Effector memory CD8-positive, alpha-beta T cell (primary cell): Measurements from ENCODE around the gene DDT.
A peak's percentile ranks its signal among the peaks of the same experiment; 100 is the strongest.
"Not testable (repeated sequence)": the region's sequence is repeated elsewhere in the genome, so short reads cannot be mapped to it uniquely, and the experiment has no call there.

ENCODE experiments used
- ATAC-seq: fragments of 150-1000 bp; cut with Tn5 transposase; replicated peaks from 2 replicates; pipeline ENCODE4 v1.10.0; 2021; ENCODE audit warnings: mild to moderate bottlenecking, moderate library complexity
- DNase-seq, 3 experiments: peaks; one replicate each; pipeline ENCODE4 v3.0.0; 2021
- H3K27ac Mint-ChIP-seq, 2 donors: one replicate each; pipeline ENCODE4 v1.8.0; 2022; ENCODE audit warnings: mild to moderate bottlenecking in 2 of 2, mixed read lengths in 2 of 2, moderate library complexity in 2 of 2
- H3K27me3 Mint-ChIP-seq, 2 donors: one replicate each; pipeline ENCODE4 v1.8.0; 2022; ENCODE audit warnings: mixed read lengths in 2 of 2
- H3K36me3 Mint-ChIP-seq: one replicate; pipeline ENCODE4 v1.8.0; 2022; ENCODE audit warnings: mild to moderate bottlenecking, moderate library complexity, mixed read lengths; ENCODE audit not compliant: insufficient read depth
- H3K4me1 Mint-ChIP-seq, 2 donors: one replicate each; pipeline ENCODE4 v1.8.0; 2022; ENCODE audit warnings: low read depth in 2 of 2, mixed read lengths in 2 of 2
- H3K4me3 Mint-ChIP-seq, 2 donors: one replicate each; pipeline ENCODE4 v1.8.0; 2022; ENCODE audit warnings: mild to moderate bottlenecking in 2 of 2, mixed read lengths in 2 of 2, moderate library complexity in 2 of 2
- H3K9me3 Mint-ChIP-seq, 2 donors: one replicate each; pipeline ENCODE4 v1.8.0; 2022; ENCODE audit warnings: mixed read lengths in 2 of 2

Gene DDT

GRCh38 chr22:23979557-23980240 lies 5.5 kb upstream of the DDT start, which contains the start of gene GSTT2:
Gene GSTT2, plus strand, starts transcription at chr22:23980134.
- H3K36me3 Mint-ChIP-seq, DNase-seq, H3K9me3 Mint-ChIP-seq, H3K4me3 Mint-ChIP-seq, H3K27me3 Mint-ChIP-seq, H3K4me1 Mint-ChIP-seq, ATAC-seq, H3K27ac Mint-ChIP-seq: not testable (repeated sequence)

- DNase-seq, H3K4me1 Mint-ChIP-seq, H3K36me3 Mint-ChIP-seq, H3K27me3 Mint-ChIP-seq, H3K4me3 Mint-ChIP-seq, H3K9me3 Mint-ChIP-seq, ATAC-seq, H3K27ac Mint-ChIP-seq: not testable (repeated sequence)
Measured at GRCh38 chr22:23977304-23977703, 3.1 kb upstream of the DDT start.

- Mint-ChIP-seq H3K36me3 (peaks cover 15% of the 10 kb centered on the region), H3K4me1 (peaks cover 16 to 18% of the 10 kb centered on the region in 2 donors)
- not testable (repeated sequence) for DNase-seq, H3K27ac Mint-ChIP-seq, H3K27me3 Mint-ChIP-seq, H3K4me3 Mint-ChIP-seq, H3K9me3 Mint-ChIP-seq
- ATAC-seq, result peak; percentile 39
Measured at GRCh38 chr22:23974836-23975352, 653 bp upstream of the DDT start.

GRCh38 chr22:23971927-23972326 lies 2.3 kb downstream of the DDT start:
- ATAC-seq, H3K27me3 Mint-ChIP-seq, H3K27ac Mint-ChIP-seq, H3K4me3 Mint-ChIP-seq, DNase-seq, H3K9me3 Mint-ChIP-seq: not testable (repeated sequence)
- Mint-ChIP-seq H3K36me3 (peaks cover 20% of the 10 kb centered on the region), H3K4me1 (peaks cover 19 to 25% of the 10 kb centered on the region in 2 donors)

- Mint-ChIP-seq H3K27ac (peak overlapping the region in 1 of 2 donors; percentile 4), H3K4me3 (peak overlapping the region in 1 of 2 donors; percentile 11)
Measured at GRCh38 chr22:23970816-23971486, 3.3 kb downstream of the DDT start.

GRCh38 chr22:23970201-23970641 lies 4.0 kb downstream of the DDT start:
- H3K27me3 Mint-ChIP-seq, result no peaks in the 10 kb centered on the region
- no peak for ATAC-seq
- no peak for DNase-seq
- peak overlapping the region in 1 of 2 donors; percentile 4 for H3K27ac Mint-ChIP-seq
- peaks cover 20% of the 10 kb centered on the region for H3K36me3 Mint-ChIP-seq
- no peak overlapping the region for H3K4me3 Mint-ChIP-seq
- H3K9me3 Mint-ChIP-seq, result no peaks in the 10 kb centered on the region
- peaks cover 19 to 25% of the 10 kb centered on the region in 2 donors for H3K4me1 Mint-ChIP-seq

More at GRCh38 chr22:23970816-23971486, 3.3 kb downstream of the DDT start:
- Mint-ChIP-seq H3K9me3 (no peaks in the 10 kb centered on the region), H3K36me3 (peaks cover 20% of the 10 kb centered on the region), H3K4me1 (peaks cover 19 to 25% of the 10 kb centered on the region in 2 donors), H3K27me3 (no peaks in the 10 kb centered on the region)
- ATAC-seq (no peak), DNase-seq (no peak)

- no peak overlapping the region for H3K27ac Mint-ChIP-seq
- no peaks in the 10 kb centered on the region for H3K27me3 Mint-ChIP-seq
- H3K36me3 Mint-ChIP-seq, result peaks cover 20% of the 10 kb centered on the region
- DNase-seq, result no peak
- no peak overlapping the region for H3K4me3 Mint-ChIP-seq
- no peaks in the 10 kb centered on the region for H3K9me3 Mint-ChIP-seq
- peaks cover 19 to 25% of the 10 kb centered on the region in 2 donors for H3K4me1 Mint-ChIP-seq
- ATAC-seq, result no peak
Measured at GRCh38 chr22:23969071-23969470, 5.2 kb downstream of the DDT start.

GRCh38 chr22:23966568-23966967 lies 7.7 kb downstream of the DDT start, which contains the start of gene DDTL:
Gene DDTL, plus strand, starts transcription at chr22:23966888. Its CDS starts 27 bp downstream, at chr22:23966915.
- H3K27me3 Mint-ChIP-seq, H3K27ac Mint-ChIP-seq, H3K4me3 Mint-ChIP-seq, H3K9me3 Mint-ChIP-seq, DNase-seq: not testable (repeated sequence)
- ATAC-seq, result peak; percentile 95
- Mint-ChIP-seq H3K4me1 (peaks cover 16 to 21% of the 10 kb centered on the region in 2 donors), H3K36me3 (peaks cover 20% of the 10 kb centered on the region)

GRCh38 chr22:23966094-23966493 lies 8.1 kb downstream of the DDT start:
- ATAC-seq, result peak; percentile 36
- peaks cover 16% of the 10 kb centered on the region for H3K36me3 Mint-ChIP-seq
- H3K4me3 Mint-ChIP-seq, H3K9me3 Mint-ChIP-seq, H3K27me3 Mint-ChIP-seq, H3K27ac Mint-ChIP-seq, DNase-seq: not testable (repeated sequence)
- peaks cover 12 to 17% of the 10 kb centered on the region in 2 donors for H3K4me1 Mint-ChIP-seq

- not testable (repeated sequence) for DNase-seq, H3K9me3 Mint-ChIP-seq, H3K4me3 Mint-ChIP-seq, H3K27me3 Mint-ChIP-seq, ATAC-seq, H3K4me1 Mint-ChIP-seq, H3K27ac Mint-ChIP-seq, H3K36me3 Mint-ChIP-seq
Measured at GRCh38 chr22:23961084-23961771, 13.0 kb downstream of the DDT start, which contains the start of gene GSTT2B. Gene GSTT2B, minus strand, starts transcription at chr22:23961195. Its CDS starts 64 bp downstream, at chr22:23961131.

GRCh38 chr22:23956301-23956900 lies 17.8 kb downstream of the DDT start:
- not testable (repeated sequence) for H3K27ac Mint-ChIP-seq, H3K9me3 Mint-ChIP-seq, H3K4me1 Mint-ChIP-seq, H3K36me3 Mint-ChIP-seq, H3K27me3 Mint-ChIP-seq, H3K4me3 Mint-ChIP-seq
- ATAC-seq (peak; percentile 98), DNase-seq (peak; percentile 82 to 88 (median 86))

- not testable (repeated sequence) for H3K4me1 Mint-ChIP-seq, ATAC-seq, DNase-seq, H3K9me3 Mint-ChIP-seq, H3K36me3 Mint-ChIP-seq, H3K27ac Mint-ChIP-seq, H3K27me3 Mint-ChIP-seq, H3K4me3 Mint-ChIP-seq
Measured at GRCh38 chr22:23955886-23956285, 18.4 kb downstream of the DDT start.

GRCh38 chr22:23954991-23955305 lies 19.3 kb downstream of the DDT start:
- H3K9me3 Mint-ChIP-seq, H3K36me3 Mint-ChIP-seq, ATAC-seq, H3K27me3 Mint-ChIP-seq, H3K4me1 Mint-ChIP-seq, DNase-seq, H3K4me3 Mint-ChIP-seq: not testable (repeated sequence)
- H3K27ac Mint-ChIP-seq, result peak overlapping the region in 1 of 2 donors; percentile 12
